Measurements from ENCODE around the gene APLP2. TPM values are rescaled to one million over a fixed set of nuclear protein-coding genes. Genes with fewer than 3 reads are reported as not detected.
A peak's percentile ranks its signal among the peaks of the same experiment; 100 is the strongest.

APLP2 gene
- total and polyA plus RNA-seq, 3 experiments from 2014 or later, result 58.5 to 60.1 (median 58.8) TPM

- ChIA-PET CTCF (interaction anchor here (1.2 to 3.0 kb wide), 8 partner anchors 9 to 148 kb away, joined by 3 to 20 read pairs (median 4); partner anchors contain the start of gene PRDM10), POLR2A (interaction anchor here (0.6 to 3.4 kb wide), 2 partner anchors 68 to 167 kb away, joined by 3 to 48 read pairs; partner anchors contain the start of gene PRDM10)
- Histone ChIP-seq H3K4me1 (ENCODE audit: insufficient read depth, low read length) (peaks cover 16% of the 10 kb centered on the region), H3K27me3 (ENCODE audit: insufficient read depth, low read length, poor library complexity, severe bottlenecking) (no peaks in the 10 kb centered on the region), H3K4me3 (ENCODE audit: low read length) (peak overlapping the region; percentile 58), H3K36me3 (ENCODE audit: insufficient read depth, low read length) (no peaks in the 10 kb centered on the region), H3K27ac (ENCODE audit: low read depth, low read length) (peak overlapping the region; percentile 30), H3K9me3 (ENCODE audit: low read length) (no peaks in the 10 kb centered on the region)
- H3K4me1 Mint-ChIP-seq, result peaks cover 19 to 27% (median 22%) of the 10 kb centered on the region in 3 donors
- peak overlapping the region; percentile 86 to 96 (median 88) for H3K4me3 Mint-ChIP-seq
- H3K27me3 Mint-ChIP-seq, result peaks cover 0 to 6% of the 10 kb centered on the region in 2 donors
- H3K9me3 Mint-ChIP-seq, result no peaks in the 10 kb centered on the region
- no peak for DNase-seq
- peaks cover 0 to 10% (median 0%) of the 10 kb centered on the region in 3 donors for H3K36me3 Mint-ChIP-seq
- peak overlapping the region; percentile 61 to 94 (median 85) for H3K27ac Mint-ChIP-seq
Measured at GRCh38 chr11:130070846-130071200, 1.1 kb downstream of the APLP2 start.

- no peaks in the 10 kb centered on the region for H3K36me3 ChIP-seq (ENCODE audit: insufficient read depth, low read length)
- CTCF ChIA-PET, result interaction anchor here (0.8 to 3.0 kb wide), 9 partner anchors 8 to 148 kb away, joined by 3 to 20 read pairs (median 3); partner anchors contain the start of gene PRDM10
- DNase-seq, result no peak
- peak overlapping the region; percentile 30 for H3K27ac ChIP-seq (ENCODE audit: low read depth, low read length)
- Mint-ChIP-seq H3K27ac (peak overlapping the region in 7 of 8 donors; percentile 61 to 94 (median 83)), H3K36me3 (peaks cover 0 to 10% (median 0%) of the 10 kb centered on the region in 3 donors), H3K9me3 (no peaks in the 10 kb centered on the region), H3K27me3 (peaks cover 0 to 6% of the 10 kb centered on the region in 2 donors), H3K4me1 (peaks cover 19 to 27% (median 22%) of the 10 kb centered on the region in 3 donors), H3K4me3 (peak overlapping the region; percentile 86 to 96 (median 88))
- H3K9me3 ChIP-seq (ENCODE audit: low read length), result no peaks in the 10 kb centered on the region
- H3K4me1 ChIP-seq (ENCODE audit: insufficient read depth, low read length), result peaks cover 16% of the 10 kb centered on the region
- no peak overlapping the region for H3K4me3 ChIP-seq (ENCODE audit: low read length)
- H3K27me3 ChIP-seq (ENCODE audit: insufficient read depth, low read length, poor library complexity, severe bottlenecking), result no peaks in the 10 kb centered on the region
- POLR2A ChIA-PET, result interaction anchor here (3.4 kb wide), 1 partner anchor 68 kb away, joined by 48 read pairs; the partner anchor contains the start of gene PRDM10
Measured at GRCh38 chr11:130071211-130071712, 1.6 kb downstream of the APLP2 start.

DNA sequence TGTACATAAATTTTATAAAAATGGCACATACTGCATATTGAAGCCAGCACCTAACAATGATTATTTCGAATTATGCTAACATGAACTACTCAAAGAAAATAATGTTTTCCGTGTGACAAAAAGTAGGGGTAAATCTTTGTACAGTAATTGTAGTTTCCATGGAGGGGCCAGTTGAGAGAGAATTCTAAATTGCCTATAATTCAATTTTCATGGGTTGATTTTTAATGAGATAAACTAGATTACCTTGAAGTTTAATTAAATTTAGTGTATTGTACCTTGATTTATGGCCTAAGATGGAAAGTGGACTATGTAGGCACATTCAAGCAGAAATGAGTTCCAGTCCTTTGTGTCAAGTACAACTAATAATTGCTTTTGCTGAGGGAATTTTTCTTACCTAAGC is 5.0 kb downstream of the APLP2 start:
- POLR2A ChIA-PET, result no interaction called here

GRCh38 chr11:130076778-130077481 is 7.2 kb downstream of the APLP2 start:
- Mint-ChIP-seq H3K4me1 (peaks cover 4 to 18% (median 7%) of the 10 kb centered on the region in 3 donors), H3K9me3 (no peaks in the 10 kb centered on the region), H3K36me3 (peaks cover 0 to 2% (median 0%) of the 10 kb centered on the region in 3 donors), H3K27me3 (no peaks in the 10 kb centered on the region), H3K27ac (peak overlapping the region in 1 of 8 donors; percentile 47), H3K4me3 (no peak overlapping the region)
- Histone ChIP-seq H3K4me1 (ENCODE audit: insufficient read depth, low read length) (no peaks in the 10 kb centered on the region), H3K4me3 (ENCODE audit: low read length) (no peak overlapping the region), H3K9me3 (ENCODE audit: low read length) (no peaks in the 10 kb centered on the region), H3K36me3 (ENCODE audit: insufficient read depth, low read length) (no peaks in the 10 kb centered on the region), H3K27ac (ENCODE audit: low read depth, low read length) (no peak overlapping the region), H3K27me3 (ENCODE audit: insufficient read depth, low read length, poor library complexity, severe bottlenecking) (no peaks in the 10 kb centered on the region)
- POLR2A ChIA-PET, result no interaction called here
- CTCF ChIA-PET, result interaction anchor here (1.1 kb wide), 1 partner anchor 73 kb away, joined by 3 read pairs; no protein-coding TSS in a partner anchor
- DNase-seq, result no peak

More for the DNA sequence above, 5.0 kb downstream of the APLP2 start:
- Histone ChIP-seq H3K9me3 (ENCODE audit: low read length) (no peaks in the 10 kb centered on the region), H3K27me3 (ENCODE audit: insufficient read depth, low read length, poor library complexity, severe bottlenecking) (no peaks in the 10 kb centered on the region), H3K36me3 (ENCODE audit: insufficient read depth, low read length) (no peaks in the 10 kb centered on the region), H3K4me1 (ENCODE audit: insufficient read depth, low read length) (peaks cover 9% of the 10 kb centered on the region), H3K27ac (ENCODE audit: low read depth, low read length) (no peak overlapping the region), H3K4me3 (ENCODE audit: low read length) (no peak overlapping the region)
- H3K27me3 Mint-ChIP-seq, result peaks cover 0 to 2% of the 10 kb centered on the region in 2 donors
- no peak for DNase-seq
- H3K9me3 Mint-ChIP-seq, result no peaks in the 10 kb centered on the region
- peaks cover 0 to 2% (median 0%) of the 10 kb centered on the region in 3 donors for H3K36me3 Mint-ChIP-seq
- no peak overlapping the region for H3K27ac Mint-ChIP-seq
- CTCF ChIA-PET, result no interaction called here
- H3K4me3 Mint-ChIP-seq, result no peak overlapping the region
- peaks cover 14 to 32% (median 17%) of the 10 kb centered on the region in 3 donors for H3K4me1 Mint-ChIP-seq

GRCh38 chr11:130077671-130078070 is 8.0 kb downstream of the APLP2 start:
- Histone ChIP-seq H3K27me3 (ENCODE audit: insufficient read depth, low read length, poor library complexity, severe bottlenecking) (no peaks in the 10 kb centered on the region), H3K4me1 (ENCODE audit: insufficient read depth, low read length) (no peaks in the 10 kb centered on the region), H3K4me3 (ENCODE audit: low read length) (no peak overlapping the region), H3K9me3 (ENCODE audit: low read length) (no peaks in the 10 kb centered on the region), H3K36me3 (ENCODE audit: insufficient read depth, low read length) (no peaks in the 10 kb centered on the region), H3K27ac (ENCODE audit: low read depth, low read length) (no peak overlapping the region)
- no peaks in the 10 kb centered on the region for H3K9me3 Mint-ChIP-seq
- H3K27ac Mint-ChIP-seq, result no peak overlapping the region
- H3K4me1 Mint-ChIP-seq, result peaks cover 4 to 17% (median 6%) of the 10 kb centered on the region in 3 donors
- POLR2A ChIA-PET, result no interaction called here
- H3K36me3 Mint-ChIP-seq, result peaks cover 0 to 5% (median 0%) of the 10 kb centered on the region in 3 donors
- no peaks in the 10 kb centered on the region for H3K27me3 Mint-ChIP-seq
- CTCF ChIA-PET, result interaction anchor here (0.6 to 1.1 kb wide), 2 partner anchors 10 to 74 kb away, joined by 3 read pairs; no protein-coding TSS in a partner anchor
- H3K4me3 Mint-ChIP-seq, result no peak overlapping the region
- no peak for DNase-seq

DNA sequence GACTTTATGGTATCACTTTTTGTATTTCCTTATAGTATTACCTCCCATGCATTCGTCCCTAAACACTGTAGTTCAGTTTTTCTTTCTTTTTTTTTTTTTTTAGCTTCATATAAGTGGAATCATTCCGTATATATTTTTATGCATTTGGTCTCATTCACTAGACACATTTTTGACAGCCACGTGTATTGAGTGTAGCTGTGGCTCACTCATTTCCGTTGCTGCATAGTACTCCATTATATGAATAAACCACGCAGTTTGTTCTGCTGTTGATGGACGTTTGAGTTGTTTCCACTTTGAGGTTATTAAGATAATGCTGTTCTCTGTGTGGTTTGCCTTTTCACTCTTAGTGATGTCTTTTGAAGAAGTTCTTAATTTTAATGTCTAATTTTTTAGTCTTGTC is 8.4 kb downstream of the APLP2 start:
- H3K4me3 ChIP-seq (ENCODE audit: low read length), result no peak overlapping the region
- no peaks in the 10 kb centered on the region for H3K9me3 ChIP-seq (ENCODE audit: low read length)
- no peaks in the 10 kb centered on the region for H3K9me3 Mint-ChIP-seq
- CTCF ChIA-PET, result interaction anchor here (0.6 to 1.1 kb wide), 2 partner anchors 10 to 74 kb away, joined by 3 read pairs; no protein-coding TSS in a partner anchor
- H3K36me3 ChIP-seq (ENCODE audit: insufficient read depth, low read length), result no peaks in the 10 kb centered on the region
- H3K27me3 ChIP-seq (ENCODE audit: insufficient read depth, low read length, poor library complexity, severe bottlenecking), result no peaks in the 10 kb centered on the region
- no peak overlapping the region for H3K27ac Mint-ChIP-seq
- no peak overlapping the region for H3K27ac ChIP-seq (ENCODE audit: low read depth, low read length)
- no peak for DNase-seq
- peaks cover 0 to 5% (median 0%) of the 10 kb centered on the region in 3 donors for H3K36me3 Mint-ChIP-seq
- POLR2A ChIA-PET, result interaction anchor here (0.6 kb wide), 1 partner anchor 333 kb away, joined by 5 read pairs; no protein-coding TSS in a partner anchor
- no peaks in the 10 kb centered on the region for H3K4me1 ChIP-seq (ENCODE audit: insufficient read depth, low read length)
- H3K27me3 Mint-ChIP-seq, result no peaks in the 10 kb centered on the region
- peaks cover 4 to 18% (median 6%) of the 10 kb centered on the region in 3 donors for H3K4me1 Mint-ChIP-seq
- H3K4me3 Mint-ChIP-seq, result no peak overlapping the region

DNA sequence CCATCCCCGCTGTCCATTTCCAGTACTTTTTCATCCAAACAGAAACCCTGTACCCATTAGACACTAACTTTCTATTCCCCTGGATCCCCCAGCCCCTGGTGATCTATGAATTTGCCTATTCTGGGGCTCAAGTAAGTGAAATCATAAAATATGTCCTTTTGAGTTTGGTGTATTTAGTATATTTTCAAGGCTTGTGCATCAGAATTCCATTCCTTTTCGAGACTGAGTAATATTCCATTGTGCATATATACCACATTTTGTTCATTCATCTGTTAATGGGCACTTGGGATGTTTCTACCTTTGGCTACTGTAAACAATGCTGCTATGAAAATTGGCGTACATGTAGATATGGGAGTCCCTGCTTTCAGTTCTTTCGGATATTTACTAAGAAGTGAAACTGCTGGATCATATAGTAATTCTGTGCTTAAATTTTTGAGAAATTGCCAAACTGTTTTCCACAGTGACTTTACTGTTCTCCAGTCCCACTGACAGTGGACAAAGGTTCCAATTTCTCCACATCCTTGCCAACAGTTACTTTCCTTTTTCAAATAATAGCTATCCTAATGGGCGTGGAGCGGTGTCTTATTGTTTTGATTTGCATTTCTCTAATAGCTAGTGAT is 16.1 kb downstream of the APLP2 start:
- CTCF ChIA-PET, result no interaction called here
- H3K27ac Mint-ChIP-seq, result no peak overlapping the region

More for the DNA sequence above, 16.1 kb downstream of the APLP2 start:
- Histone ChIP-seq H3K27me3 (ENCODE audit: insufficient read depth, low read length, poor library complexity, severe bottlenecking) (no peaks in the 10 kb centered on the region), H3K36me3 (ENCODE audit: insufficient read depth, low read length) (no peaks in the 10 kb centered on the region), H3K4me1 (ENCODE audit: insufficient read depth, low read length) (no peaks in the 10 kb centered on the region), H3K27ac (ENCODE audit: low read depth, low read length) (no peak overlapping the region), H3K9me3 (ENCODE audit: low read length) (no peaks in the 10 kb centered on the region), H3K4me3 (ENCODE audit: low read length) (no peak overlapping the region)
- H3K4me3 Mint-ChIP-seq, result no peak overlapping the region
- H3K36me3 Mint-ChIP-seq, result peaks cover 0 to 5% (median 5%) of the 10 kb centered on the region in 3 donors
- no peaks in the 10 kb centered on the region for H3K9me3 Mint-ChIP-seq
- DNase-seq, result no peak
- no peaks in the 10 kb centered on the region for H3K27me3 Mint-ChIP-seq
- POLR2A ChIA-PET, result no interaction called here
- H3K4me1 Mint-ChIP-seq, result peaks cover 29 to 34% (median 34%) of the 10 kb centered on the region in 3 donors

Measured in CD8-positive, alpha-beta memory T cell (primary cell).